K562 (cell line): ENCODE results near the gene PRPF38A. TPM values are rescaled to one million over a fixed set of nuclear protein-coding genes. Genes with fewer than 3 reads are reported as not detected.
A peak's percentile ranks its signal among the peaks of the same experiment; 100 is the strongest.

Source experiments
- ATAC-seq: fragments of 200-7000 bp; cut with Tn5 transposase; 3 replicates; pipeline ENCODE4 v1.9.1; 2020; ENCODE audit warnings: moderate library complexity
- BruUV-seq: library from RNA; stranded (reverse); fragments of 400-500 nt; replicated peaks from 2 replicates; lab custom pipeline; 2021; lab: Mats Ljungman, UMichigan
- CTCF ChIA-PET: fragments of 300-600 bp; formaldehyde crosslinking; extraction: SDS; loops from one replicate; lab custom pipeline; 2021; ENCODE audit warnings: low intra/inter-chr PET ratio; lab: Yijun Ruan, JAX
- POLR2A ChIA-PET: fragments of 300-600, 350-650 bp; sonication (Branson Sonifier 250); formaldehyde crosslinking; extraction: SDS; loops from one replicate; lab custom pipeline; 2021; ENCODE audit warnings: antibody characterized with exemption, inconsistent platforms; lab: Yijun Ruan, JAX
- DNase-seq, 4 experiments: peaks; one replicate each; pipeline versions ENCODE4 v3.0.0 to v3.0.0-alpha.2; 2011 to 2018; ENCODE audit warnings: low spot score in 3 of 4, mixed read lengths in 3 of 4; ENCODE audit errors: extremely low read depth in 1 of 4
- FAIRE-seq: peaks from 2 replicates; lab custom pipeline; 2011; peaks lifted over from hg19 to GRCh38; lab: Jason Lieb, UNC
- H2AFZ ChIP-seq: 2 replicates; pipeline ENCODE4 v1.6.0; 2011; ENCODE audit warnings: low read depth, low read length, control low read depth, inconsistent platforms
- H3K27ac ChIP-seq: fragments of 200-600 bp; 3 replicates; pipeline ENCODE4 v1.8.0; 2011; ENCODE audit warnings: low read depth, mild to moderate bottlenecking, control low read depth, inconsistent platforms, low read length, moderate library complexity, mixed read lengths; ENCODE audit errors: extremely low read depth
- H3K27me3 ChIP-seq, 2 experiments: fragments of 300-600 bp in 1 of 2; 2 replicates in 1 of 2; 3 replicates in 1 of 2; pipeline versions ENCODE4 v1.6.0 to v1.8.0; 2011; ENCODE audit warnings: inconsistent platforms in 2 of 2, low read length in 2 of 2, mild to moderate bottlenecking in 1 of 2, mixed read lengths in 1 of 2, moderate library complexity in 1 of 2; ENCODE audit not compliant: control insufficient read depth in 2 of 2, insufficient read depth in 2 of 2
- H3K36me3 ChIP-seq: fragments of 300-600 bp; 3 replicates; pipeline ENCODE4 v1.8.0; 2011; ENCODE audit warnings: mild to moderate bottlenecking, low read length, inconsistent platforms; ENCODE audit not compliant: control insufficient read depth, insufficient read depth
- H3K4me1 ChIP-seq, 2 experiments: fragments of 200-600 bp in 1 of 2; replicated peaks in 1 of 2; 2 replicates in 1 of 2; 3 replicates in 1 of 2; pipeline versions ENCODE4 v1.5.1 to v1.8.0; 2011; ENCODE audit warnings: inconsistent platforms in 2 of 2, low read length in 2 of 2, mild to moderate bottlenecking in 1 of 2, mixed read lengths in 1 of 2, moderate library complexity in 1 of 2; ENCODE audit not compliant: control insufficient read depth in 2 of 2, insufficient read depth in 2 of 2
- H3K4me2 ChIP-seq: 2 replicates; pipeline ENCODE4 v1.6.1; 2011; ENCODE audit warnings: low read length, control low read depth, inconsistent platforms, mixed read lengths; ENCODE audit not compliant: insufficient read depth
- H3K4me3 ChIP-seq: fragments of 200-600 bp; sonication (generic), shearing (Covaris generic); 2 replicates; pipeline ENCODE4 v1.5.1; 2016; ENCODE audit warnings: control low read depth, inconsistent platforms
- H3K79me2 ChIP-seq: fragments of 200-600 bp; 3 replicates; pipeline ENCODE4 v1.8.0; 2011; ENCODE audit warnings: low read length, inconsistent platforms; ENCODE audit not compliant: control insufficient read depth, insufficient read depth
- H3K9ac ChIP-seq, 2 experiments: 2 replicates each; pipeline versions ENCODE4 v1.6.0 to v1.6.1; 2011; ENCODE audit warnings: low read depth in 2 of 2, low read length in 2 of 2, control low read depth in 1 of 2, inconsistent platforms in 1 of 2, mild to moderate bottlenecking in 1 of 2, mixed read lengths in 1 of 2; ENCODE audit not compliant: insufficient read depth in 1 of 2
- H3K9me1 ChIP-seq: one replicate; pipeline ENCODE4 v1.6.0; 2011; ENCODE audit warnings: inconsistent platforms, mild to moderate bottlenecking, low read length, moderate library complexity; ENCODE audit not compliant: control insufficient read depth, insufficient read depth
- H3K9me3 ChIP-seq: replicated peaks from 2 replicates; pipeline ENCODE4 v1.5.1; 2011; ENCODE audit warnings: low read depth, low read length, inconsistent platforms; ENCODE audit not compliant: control insufficient read depth, insufficient read depth
- H4K20me1 ChIP-seq: replicated peaks from 2 replicates; pipeline ENCODE4 v1.6.1; 2011; ENCODE audit warnings: low read length, inconsistent platforms, mixed read lengths; ENCODE audit not compliant: control insufficient read depth, insufficient read depth
- ARID3A ChIP-seq: IDR thresholded peaks from 2 replicates; pipeline ENCODE4 v1.6.1; 2012; ENCODE audit warnings: low read depth, low read length, improper control_type of control experiment, borderline replicate concordance
- MBD2 ChIP-seq: sonication (generic); IDR thresholded peaks from 2 replicates; pipeline ENCODE4 v1.6.1; 2016; ENCODE audit warnings: low read depth, borderline replicate concordance
- RBM39 ChIP-seq: fragments of 200-400 bp; formaldehyde crosslinking; optimal IDR thresholded peaks from 2 replicates; pipeline ENCODE3; 2018; ENCODE audit warnings: low read depth, low read length
- TOE1 ChIP-seq, 2 experiments: fragments of 450-650 bp in 1 of 2; sonication (generic) in 1 of 2; formaldehyde crosslinking in 1 of 2; IDR thresholded peaks; 2 replicates each; pipeline versions ENCODE4 v1.7.1 to v1.8.0; 2016 to 2022; ENCODE audit warnings: borderline replicate concordance in 2 of 2, mild to moderate bottlenecking in 2 of 2, antibody characterized with exemption in 1 of 2, inconsistent platforms in 1 of 2, low read depth in 1 of 2, missing genetic modification reagents in 1 of 2, moderate library complexity in 1 of 2
- ZNF121 ChIP-seq: sonication (generic); formaldehyde crosslinking; conservative IDR thresholded peaks from 2 replicates; pipeline ENCODE4 v1.8.0; 2022; ENCODE audit warnings: missing genetic modification reagents
- WGBS: fragments of 100-300 bp; shearing (Covaris generic); methylation state at CpG from one replicate; pipeline ENCODE4 v1.1.6; 2016; ENCODE audit warnings: low coverage, mixed read lengths; ENCODE audit not compliant: insufficient coverage; ENCODE audit errors: missing lambda C conversion rate; 5-methylcytosine and 5-hydroxymethylcytosine counted together
- in situ Hi-C: fragments of 300-500 bp; cut with MboI; formaldehyde crosslinking; loops from 4 replicates; pipeline ENCODE4 v1.15.0; 2018; ENCODE audit warnings: inconsistent platforms, mixed read lengths
- intact Hi-C: fragments of 100-400 bp; cut with micrococcal nuclease; formaldehyde crosslinking; loops from 2 replicates; pipeline ENCODE4 v1.14.2; 2022
- polyA plus RNA-seq, 8 experiments: library from polyadenylated mRNA; depleted of rRNA in 4 of 8; stranded (reverse) in 5 of 8; unstranded in 3 of 8; fragments of >200 nt; fragmentation: Nextera tagmentation in 2 of 8; fragmentation: Illumina TruSeq in 1 of 8; extraction: Ambion mirVana in 2 of 8; extraction: Trizol in 1 of 8; gene quantifications; 2 replicates each; pipeline versions ENCODE4 v1.2.1 to v1.2.3, GENCODE V29; 2011 to 2014; ENCODE audit warnings: inconsistent platforms in 1 of 8, missing spikeins in 1 of 8
- total RNA-seq, 7 experiments: library from RNA; depleted of rRNA in 6 of 7; stranded (reverse); fragments of >200 nt in 6 of 7; fragmentation: Illumina TruSeq in 2 of 7; extraction: Trizol in 2 of 7; gene quantifications; 2 replicates each; pipeline versions ENCODE4 v1.2.1 to v1.2.3, GENCODE V29; 2011 to 2021; ENCODE audit warnings: low replicate concordance in 1 of 7

PRPF38A gene
- total and polyA plus RNA-seq, 9 of the 15 experiments (the other 6 are each of a cell fraction or from before 2014, with no cell fraction given) = 53.6 to 198 (median 89.2) TPM

- no peak for TF ChIP-seq ARID3A
- TF ChIP-seq RBM39 = no peak
- TF ChIP-seq MBD2 = no peak
Measured at GRCh38 chr1:52404975-52405338, 555 bp downstream of the PRPF38A start (continued).

GRCh38 chr1:52413410-52413989 lies 9.1 kb downstream of the PRPF38A start:
- DNase-seq = no peak
- H2AFZ ChIP-seq = no peak overlapping the region
- no TSS peak for BruUV-seq
- H3K4me1 ChIP-seq = no peaks in the 10 kb centered on the region
- intact Hi-C loops = no loop called here
- no peak overlapping the region for H3K4me3 ChIP-seq
- no peaks in the 10 kb centered on the region for H3K9me1 ChIP-seq
- no peaks in the 10 kb centered on the region for H3K27me3 ChIP-seq
- no peak overlapping the region for H3K27ac ChIP-seq
- H3K9me3 ChIP-seq = no peaks in the 10 kb centered on the region
- in situ Hi-C loops = no loop called here
- no peak overlapping the region for H3K4me2 ChIP-seq
- peaks cover 95% of the 10 kb centered on the region for H3K36me3 ChIP-seq
- no peak for FAIRE-seq
- no peak overlapping the region for H3K9ac ChIP-seq
- ChIA-PET CTCF (no interaction called here), POLR2A (interaction anchor here (1.0 to 7.7 kb wide), 7 partner anchors 7 to 264 kb away, joined by 3 to 58 read pairs (median 3); partner anchors contain the start of genes ORC1 and PRPF38A)
- no peak for ATAC-seq
- H3K79me2 ChIP-seq = peaks cover 1% of the 10 kb centered on the region; the same call in 1 of the 3 replicates
- no peaks in the 10 kb centered on the region for H4K20me1 ChIP-seq
- TF ChIP-seq TOE1 (IDR thresholded peaks at IDR 0.05; ENCODE audit: borderline replicate concordance) = no peak
- no peak for TF ChIP-seq TOE1 (CRISPR knock-in tag; IDR thresholded peaks at IDR 0.05; ENCODE audit: borderline replicate concordance, low read depth)
- TF ChIP-seq ZNF121 (CRISPR knock-in tag) = peak; percentile 93
- WGBS = 95% methylated on average over 10 of the region's 10 CpGs
